Measurements from ENCODE around the gene CTIF.

DNA sequence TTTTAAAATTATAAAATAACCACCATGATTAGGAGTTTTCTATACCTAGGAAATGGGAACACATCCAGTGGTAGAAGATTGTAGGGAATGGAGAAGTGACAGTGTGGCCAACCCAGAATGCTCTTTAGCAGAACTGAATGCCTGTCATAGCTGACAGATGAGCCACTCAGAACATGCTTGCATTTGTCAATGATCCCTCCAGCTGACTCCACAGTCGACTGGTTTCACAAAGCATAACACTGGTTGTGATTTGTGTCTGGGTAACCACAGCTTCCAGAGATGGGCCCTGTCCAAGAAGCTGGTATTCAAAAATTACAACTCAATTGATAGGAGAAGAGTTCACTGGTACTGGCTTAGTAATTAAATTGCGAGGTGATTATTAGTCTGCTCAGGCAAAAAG lies 9.0 kb upstream of the CTIF start:
- no peak for TF ChIP-seq POLR2A (IDR thresholded peaks at IDR 0.05; ENCODE audit: low read depth, low read length)
- TF ChIP-seq POLR2AphosphoS5 (IDR thresholded peaks at IDR 0.05; ENCODE audit: low read depth, low read length), result no peak
- no peak for TF ChIP-seq TAF1 (IDR thresholded peaks at IDR 0.05; ENCODE audit: borderline replicate concordance, low read depth, low read length)
